ENCODE measurements around the gene PFDN4. TPM values are rescaled to one million over a fixed set of nuclear protein-coding genes. Genes with fewer than 3 reads are reported as not detected.

The PFDN4 gene
- total RNA-seq, 6 donors from 2014 or later, result 15.5 to 78.5 (median 23.9) TPM

DNA sequence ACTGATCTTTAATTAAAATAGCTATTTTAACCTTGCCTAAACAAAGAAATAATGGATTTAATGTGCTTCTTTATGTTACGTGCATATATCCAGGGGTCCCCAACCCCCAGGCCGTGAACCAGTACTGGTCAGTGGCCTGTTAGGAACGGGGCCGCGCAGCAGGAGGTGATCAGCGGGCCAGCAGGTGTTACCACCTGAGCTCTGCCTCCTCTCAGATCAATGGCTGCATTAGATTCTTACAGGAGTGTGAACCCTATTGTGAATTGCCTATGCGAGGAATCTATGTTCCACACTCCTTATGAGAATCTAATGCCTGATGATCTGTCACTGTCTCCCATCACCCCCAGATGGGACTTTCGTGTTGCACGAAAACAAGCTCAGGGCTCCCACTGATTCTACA, 42.9 kb upstream of the PFDN4 start:
- 91 to 92% methylated on average over 9 of the region's 9 CpGs for WGBS, 2 donors
- TF ChIP-seq POLR2AphosphoS5 (IDR thresholded peaks at IDR 0.05) (no peak), POLR2A (IDR thresholded peaks at IDR 0.05) (no peak), EP300 (IDR thresholded peaks at IDR 0.05) (no peak)
- TF ChIP-seq, protein P1, sequence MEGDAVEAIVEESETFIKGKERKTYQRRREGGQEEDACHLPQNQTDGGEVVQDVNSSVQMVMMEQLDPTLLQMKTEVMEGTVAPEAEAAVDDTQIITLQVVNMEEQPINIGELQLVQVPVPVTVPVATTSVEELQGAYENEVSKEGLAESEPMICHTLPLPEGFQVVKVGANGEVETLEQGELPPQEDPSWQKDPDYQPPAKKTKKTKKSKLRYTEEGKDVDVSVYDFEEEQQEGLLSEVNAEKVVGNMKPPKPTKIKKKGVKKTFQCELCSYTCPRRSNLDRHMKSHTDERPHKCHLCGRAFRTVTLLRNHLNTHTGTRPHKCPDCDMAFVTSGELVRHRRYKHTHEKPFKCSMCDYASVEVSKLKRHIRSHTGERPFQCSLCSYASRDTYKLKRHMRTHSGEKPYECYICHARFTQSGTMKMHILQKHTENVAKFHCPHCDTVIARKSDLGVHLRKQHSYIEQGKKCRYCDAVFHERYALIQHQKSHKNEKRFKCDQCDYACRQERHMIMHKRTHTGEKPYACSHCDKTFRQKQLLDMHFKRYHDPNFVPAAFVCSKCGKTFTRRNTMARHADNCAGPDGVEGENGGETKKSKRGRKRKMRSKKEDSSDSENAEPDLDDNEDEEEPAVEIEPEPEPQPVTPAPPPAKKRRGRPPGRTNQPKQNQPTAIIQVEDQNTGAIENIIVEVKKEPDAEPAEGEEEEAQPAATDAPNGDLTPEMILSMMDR (IDR thresholded peaks at IDR 0.05), result no peak
- Histone ChIP-seq H3K9me3 (no peaks in the 10 kb centered on the region), H3K4me3 (no peak overlapping the region), H3K27ac (no peak overlapping the region), H3K36me3 (no peaks in the 10 kb centered on the region), H3K4me1 (no peaks in the 10 kb centered on the region), H3K27me3 (no peaks in the 10 kb centered on the region)
- ATAC-seq (ENCODE audit: low FRiP score in 2 of 2), result no peak
- DNase-seq, result peak in 1 of 2 donors; percentile 42

DNA sequence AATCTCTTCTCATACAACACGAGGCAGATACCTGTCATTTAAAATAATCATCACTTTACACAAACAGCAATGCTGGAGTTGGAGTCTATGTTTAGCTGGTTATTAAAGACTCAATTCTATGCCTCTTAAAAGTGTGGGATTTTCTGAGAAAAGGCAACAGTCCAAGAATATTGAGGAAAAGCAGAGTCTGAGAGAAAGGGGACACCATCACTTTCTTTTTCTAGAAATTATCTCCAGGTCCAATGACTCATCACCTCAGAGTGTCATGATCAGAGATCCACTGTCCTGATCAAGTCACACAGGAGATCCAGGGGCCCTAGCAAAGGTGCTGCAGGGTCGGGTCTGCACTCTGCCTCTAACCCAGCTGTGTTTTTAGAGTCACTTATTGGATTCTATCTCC, 42.1 kb upstream of the PFDN4 start:
- Histone ChIP-seq H3K27me3 (peaks cover 0 to 2% (median 0%) of the 10 kb centered on the region in 4 donors), H3K36me3 (no peaks in the 10 kb centered on the region), H3K27ac (no peak overlapping the region), H3K4me1 (no peaks in the 10 kb centered on the region), H3K4me3 (no peak overlapping the region), H3K9me3 (no peaks in the 10 kb centered on the region)
- no peak for DNase-seq
- WGBS, 2 donors, result 31 to 49% methylated on average over 2 of the region's 2 CpGs
- no peak for TF ChIP-seq EP300 (IDR thresholded peaks at IDR 0.05)
- TF ChIP-seq POLR2AphosphoS5 (IDR thresholded peaks at IDR 0.05), result no peak
- TF ChIP-seq POLR2A (IDR thresholded peaks at IDR 0.05), result no peak
- TF ChIP-seq, protein P1 (IDR thresholded peaks at IDR 0.05), result no peak
- no peak for ATAC-seq (ENCODE audit: low FRiP score in 2 of 2)

DNA sequence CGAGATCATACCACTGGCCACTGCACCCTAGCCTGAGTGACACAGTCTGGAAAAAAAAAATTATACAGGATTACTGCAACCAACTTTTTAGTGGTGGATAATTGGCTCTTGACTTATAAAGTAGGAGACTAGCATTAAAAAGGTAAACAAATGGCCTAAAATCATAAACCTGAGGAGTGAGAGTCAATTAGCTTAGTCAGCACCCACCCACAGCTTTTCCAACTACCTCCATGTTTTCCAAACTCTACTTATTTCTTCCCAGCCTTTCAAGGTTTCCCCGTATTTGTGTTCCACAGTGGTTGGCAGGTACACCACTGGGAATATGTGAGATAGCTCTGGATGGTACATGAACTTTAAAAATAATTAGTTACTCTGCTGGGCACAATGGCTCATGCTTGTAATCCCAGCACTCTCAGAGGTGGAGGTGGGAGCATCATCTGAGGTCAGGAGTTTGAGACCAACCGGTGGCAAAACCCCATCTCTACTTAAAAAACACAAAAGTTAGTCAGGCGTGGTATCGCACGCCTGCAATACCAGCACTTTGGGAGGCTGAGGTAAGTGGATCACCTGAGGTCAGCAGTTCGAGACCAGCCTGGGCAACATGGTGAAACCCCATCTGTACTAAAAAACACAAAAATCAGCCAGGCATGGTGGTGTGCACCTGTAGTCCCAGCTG, 40.8 kb upstream of the PFDN4 start:
- Histone ChIP-seq H3K4me3 (no peak overlapping the region), H3K9me3 (no peaks in the 10 kb centered on the region), H3K36me3 (no peaks in the 10 kb centered on the region), H3K4me1 (no peaks in the 10 kb centered on the region), H3K27ac (no peak overlapping the region), H3K27me3 (peaks cover 0 to 10% (median 0%) of the 10 kb centered on the region in 4 donors)
- TF ChIP-seq, protein P1 (IDR thresholded peaks at IDR 0.05), result no peak
- TF ChIP-seq EP300 (IDR thresholded peaks at IDR 0.05) (no peak), POLR2A (IDR thresholded peaks at IDR 0.05) (no peak), POLR2AphosphoS5 (IDR thresholded peaks at IDR 0.05) (no peak)
- WGBS, 2 donors, result 88 to 93% methylated on average over 7 of the region's 7 CpGs
- ATAC-seq (ENCODE audit: low FRiP score in 2 of 2), result no peak
- DNase-seq, result no peak

DNA sequence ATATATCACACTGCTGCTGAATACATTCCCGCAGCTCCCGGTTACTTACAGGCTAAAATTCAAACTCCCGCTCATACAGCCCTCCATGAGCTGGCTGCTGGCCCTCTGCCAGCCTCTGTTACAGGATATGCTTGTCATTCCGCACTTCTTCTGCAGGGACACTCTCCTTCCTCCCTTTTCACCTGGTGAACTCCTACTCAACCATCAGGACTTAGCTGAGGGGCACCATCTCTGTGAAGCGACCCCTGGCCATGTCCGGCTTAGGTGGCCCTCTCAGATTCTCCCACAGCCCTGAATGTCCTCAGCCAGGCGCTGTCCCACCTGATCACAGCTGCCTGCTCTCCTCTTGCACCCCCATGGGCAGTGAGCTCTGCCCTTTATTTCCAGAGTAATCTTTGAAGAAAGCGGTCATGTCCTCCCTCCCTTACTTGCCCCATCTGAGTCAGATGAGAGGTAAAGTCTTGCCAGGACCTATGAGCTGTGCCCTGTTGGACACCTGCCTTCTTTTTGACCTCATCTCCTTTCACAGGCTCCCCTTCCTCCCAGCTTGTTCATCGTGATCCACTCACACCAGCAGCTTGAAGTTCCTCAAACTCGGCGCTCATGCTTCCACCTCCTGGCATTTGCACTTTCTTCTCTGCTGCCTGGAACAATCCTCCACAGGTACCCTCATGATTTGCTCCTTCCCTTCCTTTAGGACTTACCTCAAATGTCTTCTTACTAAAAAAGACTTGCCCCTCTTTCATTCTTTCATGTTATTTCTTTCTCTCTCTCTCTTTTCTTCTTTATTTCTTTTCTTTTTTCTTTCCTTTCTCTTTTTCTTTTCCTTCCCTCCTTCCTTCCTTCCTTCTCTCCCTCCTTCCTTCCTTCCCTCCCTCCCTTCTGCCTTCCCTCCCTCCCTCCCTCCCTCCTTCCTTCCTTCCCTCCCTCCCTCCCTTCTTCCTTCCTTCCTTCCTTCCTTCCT, 39.7 kb upstream of the PFDN4 start:
- 65 to 69% methylated on average over 11 of the region's 11 CpGs for WGBS, 2 donors
- TF ChIP-seq, protein P1 (IDR thresholded peaks at IDR 0.05), result no peak
- TF ChIP-seq EP300 (IDR thresholded peaks at IDR 0.05) (no peak), POLR2A (IDR thresholded peaks at IDR 0.05) (no peak), POLR2AphosphoS5 (IDR thresholded peaks at IDR 0.05) (no peak)
- Histone ChIP-seq H3K9me3 (no peaks in the 10 kb centered on the region), H3K36me3 (no peaks in the 10 kb centered on the region), H3K4me3 (no peak overlapping the region), H3K27me3 (peaks cover 0 to 18% (median 2%) of the 10 kb centered on the region in 4 donors), H3K27ac (no peak overlapping the region), H3K4me1 (peaks cover 1 to 8% (median 5%) of the 10 kb centered on the region in 4 donors)
- ATAC-seq (ENCODE audit: low FRiP score in 2 of 2) (no peak), DNase-seq (no peak)

Measured in upper lobe of left lung (tissue), 6 donors.